ENCODE results near the gene FAM107A. TPM values are rescaled to one million over a fixed set of nuclear protein-coding genes. Genes with fewer than 3 reads are reported as not detected.

The FAM107A gene
- total RNA-seq, 3 donors from 2014 or later = 2.2 to 24.1 (median 23.6) TPM

- Histone ChIP-seq H3K4me1 (ENCODE audit: low read depth) (no peaks in the 10 kb centered on the region), H3K4me3 (no peak overlapping the region), H3K36me3 (ENCODE audit: low read depth) (no peaks in the 10 kb centered on the region), H3K9me3 (no peaks in the 10 kb centered on the region)
- DNase-seq = no peak
- ATAC-seq = no peak
- intact Hi-C loops (cut with DNase I, micrococcal nuclease) = no loop called here
- no peak for TF ChIP-seq CTCF (IDR thresholded peaks at IDR 0.05)
Observed at GRCh38 chr3:58572634-58573230, 4.5 kb downstream of the FAM107A start.

- no peak for TF ChIP-seq CTCF (IDR thresholded peaks at IDR 0.05)
- Histone ChIP-seq H3K9me3 (no peaks in the 10 kb centered on the region), H3K4me3 (no peak overlapping the region), H3K4me1 (ENCODE audit: low read depth) (no peaks in the 10 kb centered on the region), H3K36me3 (ENCODE audit: low read depth) (no peaks in the 10 kb centered on the region)
- peak; percentile 49 for ATAC-seq
- DNase-seq = no peak
- intact Hi-C loops (cut with DNase I, micrococcal nuclease) = no loop called here
Observed at GRCh38 chr3:58572013-58572633, 5.1 kb downstream of the FAM107A start.

GRCh38 chr3:58570851-58571250 lies 6.3 kb downstream of the FAM107A start:
- Histone ChIP-seq H3K4me1 (ENCODE audit: low read depth) (no peaks in the 10 kb centered on the region), H3K9me3 (no peaks in the 10 kb centered on the region), H3K4me3 (no peak overlapping the region), H3K36me3 (ENCODE audit: low read depth) (no peaks in the 10 kb centered on the region)
- TF ChIP-seq CTCF (IDR thresholded peaks at IDR 0.05) = no peak
- DNase-seq = no peak
- no peak for ATAC-seq
- intact Hi-C loops (cut with DNase I, micrococcal nuclease) = no loop called here

- Histone ChIP-seq H3K4me3 (no peak overlapping the region), H3K4me1 (ENCODE audit: low read depth) (no peaks in the 10 kb centered on the region), H3K36me3 (ENCODE audit: low read depth) (no peaks in the 10 kb centered on the region), H3K9me3 (no peaks in the 10 kb centered on the region)
- DNase-seq (no peak), ATAC-seq (no peak)
- TF ChIP-seq CTCF (IDR thresholded peaks at IDR 0.05) = no peak
- intact Hi-C loops (cut with DNase I, micrococcal nuclease) = loop anchor here (2.0 to 5.0 kb wide), 2 partner anchors 59 to 63 kb away; no protein-coding TSS in a partner anchor
Observed at GRCh38 chr3:58569287-58570001, 7.7 kb downstream of the FAM107A start.

- H3K9me3 ChIP-seq = no peaks in the 10 kb centered on the region
- DNase-seq (peak; percentile 69 to 94 (median 86)), ATAC-seq (peak; percentile 76)
- no peaks in the 10 kb centered on the region for H3K4me1 ChIP-seq (ENCODE audit: low read depth)
- H3K4me3 ChIP-seq = no peak overlapping the region
- H3K36me3 ChIP-seq (ENCODE audit: low read depth) = no peaks in the 10 kb centered on the region
- intact Hi-C loops (cut with DNase I, micrococcal nuclease) = loop anchor here (2.0 to 5.0 kb wide), 2 partner anchors 60 to 64 kb away; no protein-coding TSS in a partner anchor
- TF ChIP-seq CTCF (IDR thresholded peaks at IDR 0.05) = peak; percentile 84
Observed at GRCh38 chr3:58568572-58569286, 8.5 kb downstream of the FAM107A start.

All from mucosa of descending colon (tissue), 3 donors.